ENCODE measurements around the gene DHX32. TPM values are rescaled to one million over a fixed set of nuclear protein-coding genes. Genes with fewer than 3 reads are reported as not detected.

DHX32 gene, protein sequence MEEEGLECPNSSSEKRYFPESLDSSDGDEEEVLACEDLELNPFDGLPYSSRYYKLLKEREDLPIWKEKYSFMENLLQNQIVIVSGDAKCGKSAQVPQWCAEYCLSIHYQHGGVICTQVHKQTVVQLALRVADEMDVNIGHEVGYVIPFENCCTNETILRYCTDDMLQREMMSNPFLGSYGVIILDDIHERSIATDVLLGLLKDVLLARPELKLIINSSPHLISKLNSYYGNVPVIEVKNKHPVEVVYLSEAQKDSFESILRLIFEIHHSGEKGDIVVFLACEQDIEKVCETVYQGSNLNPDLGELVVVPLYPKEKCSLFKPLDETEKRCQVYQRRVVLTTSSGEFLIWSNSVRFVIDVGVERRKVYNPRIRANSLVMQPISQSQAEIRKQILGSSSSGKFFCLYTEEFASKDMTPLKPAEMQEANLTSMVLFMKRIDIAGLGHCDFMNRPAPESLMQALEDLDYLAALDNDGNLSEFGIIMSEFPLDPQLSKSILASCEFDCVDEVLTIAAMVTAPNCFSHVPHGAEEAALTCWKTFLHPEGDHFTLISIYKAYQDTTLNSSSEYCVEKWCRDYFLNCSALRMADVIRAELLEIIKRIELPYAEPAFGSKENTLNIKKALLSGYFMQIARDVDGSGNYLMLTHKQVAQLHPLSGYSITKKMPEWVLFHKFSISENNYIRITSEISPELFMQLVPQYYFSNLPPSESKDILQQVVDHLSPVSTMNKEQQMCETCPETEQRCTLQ
- 10 to 100 TPM; 15.2 to 16.6 TPM for total RNA-seq

DNA sequence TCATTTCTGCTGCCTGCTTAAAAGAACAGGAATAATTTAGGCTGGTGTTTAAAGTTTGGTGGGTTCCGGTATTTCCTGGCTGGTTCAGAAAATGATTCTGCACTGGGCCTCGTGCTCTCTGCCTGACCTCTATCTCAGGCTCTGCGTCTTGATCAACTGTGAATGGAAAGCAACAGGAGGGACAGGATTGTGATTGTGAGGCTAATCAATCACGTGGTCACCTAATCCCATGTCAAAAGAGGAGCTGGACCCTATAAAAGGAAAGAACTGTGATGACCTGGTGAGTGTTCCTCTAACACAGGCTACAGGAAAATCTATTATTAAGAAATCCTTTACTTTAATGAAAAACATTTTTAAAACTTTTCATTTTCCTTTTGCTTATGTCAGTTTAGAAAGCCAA is at the start of gene DHX32:
TSS of gene DHX32 (minus strand) at position 101 of the 400 bp plus-strand sequence. CDS start 468 bp downstream, outside the sequence.

DNA sequence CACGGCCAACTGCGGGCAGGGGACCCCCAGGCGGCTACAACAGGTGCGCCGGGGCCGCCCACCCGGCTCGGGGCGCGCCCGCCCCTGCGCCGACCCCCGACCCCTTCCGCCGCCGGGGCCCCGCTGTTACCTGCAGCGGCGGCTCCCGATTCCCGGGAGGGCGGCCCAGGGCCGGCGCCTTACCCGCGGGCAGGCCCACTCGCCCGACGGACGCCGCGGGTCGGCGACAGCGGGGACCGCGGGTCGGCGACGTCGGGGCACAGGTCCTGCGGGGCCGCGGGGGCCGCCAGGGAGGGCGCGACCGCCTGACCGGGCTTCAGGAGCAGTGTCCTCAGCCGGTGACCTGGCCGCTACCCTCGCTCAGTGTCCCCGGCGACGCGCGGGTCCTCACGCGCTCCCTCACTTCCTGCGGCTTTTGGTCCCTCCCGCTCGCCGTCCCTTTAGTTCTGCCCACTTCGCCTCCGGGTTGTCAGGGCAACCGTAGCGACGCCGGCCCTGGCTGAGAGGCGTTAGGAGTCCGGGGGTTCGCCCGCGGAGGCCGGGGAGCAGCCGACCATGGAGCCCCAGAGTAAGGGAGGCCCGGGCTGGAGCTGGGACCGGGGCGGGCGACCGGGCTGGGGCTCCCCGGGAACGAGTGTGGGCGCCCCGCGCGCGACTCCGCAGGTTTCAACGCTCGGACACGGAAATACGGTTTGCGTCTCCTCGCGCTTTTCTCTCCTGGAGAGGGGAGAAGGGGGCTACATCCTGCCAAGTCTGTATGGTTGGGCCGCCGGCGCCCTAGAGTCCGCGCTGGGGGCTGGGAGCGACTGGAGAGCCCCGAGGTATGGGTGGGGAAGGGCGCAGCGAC is 15.2 kb upstream of the DHX32 start, which contains the start of gene FANK1:
TSS of gene FANK1 (plus strand) at position 477 of the 847 bp plus-strand sequence. CDS start at position 556, 79 bp downstream.

DNA sequence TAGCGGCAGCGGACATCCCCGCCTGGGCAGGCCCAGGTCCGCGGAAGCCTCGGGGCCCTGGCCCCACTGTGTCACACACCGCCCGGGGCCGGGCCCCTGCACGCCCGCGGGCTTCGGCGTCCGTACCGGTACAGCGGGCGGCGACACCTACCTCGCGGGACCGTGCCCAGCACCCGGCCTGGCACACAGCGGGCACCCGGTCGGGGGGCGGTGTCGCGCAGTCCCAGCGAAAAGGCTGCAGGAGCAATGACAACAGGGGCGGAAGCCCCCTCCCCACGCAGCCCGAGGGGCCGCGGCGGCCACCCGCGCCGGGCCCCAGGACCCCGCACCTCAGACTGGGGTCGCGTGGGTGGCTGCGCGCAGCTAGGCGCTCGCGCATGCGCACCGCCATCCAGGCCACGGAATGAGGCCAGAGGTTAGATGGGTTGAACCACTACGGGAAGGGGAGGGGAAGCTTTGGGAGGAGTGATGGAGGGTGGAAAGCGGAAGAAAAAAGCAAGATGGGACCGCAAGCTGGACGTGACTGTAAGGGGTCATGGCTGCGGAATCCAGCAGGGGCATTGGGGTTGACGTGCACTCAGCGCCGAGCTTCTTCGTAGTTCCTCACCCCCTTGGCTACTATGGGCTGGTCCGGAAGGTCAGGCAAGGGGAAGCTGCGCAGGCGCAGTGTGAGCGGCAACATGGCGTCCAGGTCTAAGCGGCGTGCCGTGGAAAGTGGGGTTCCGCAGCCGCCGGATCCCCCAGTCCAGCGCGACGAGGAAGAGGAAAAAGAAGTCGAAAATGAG is 58.0 kb downstream of the DHX32 start, which contains the start of the genes BCCIP and UROS:
TSS of gene BCCIP (plus strand) at position 669 of the 785 bp plus-strand sequence. CDS start at position 681, 12 bp downstream.
TSS of gene UROS (minus strand) at position 381 of the 785 bp plus-strand sequence. CDS start 6,759 bp downstream, outside the sequence.

Small RNA genes within 50 kb of the gene (microRNA-seq; reads per million reads assigned to microRNA genes)
- 0.63 reads per million for gene MIR4484 (ENCODE audit: borderline microRNAs expressed, borderline replicate concordance)

Other genes starting within 250 kb of the DHX32 start
- not detected for gene TEX36, start 198.1 kb downstream of the DHX32 start, total RNA-seq
- 10 to 100 TPM; 35.4 to 35.8 TPM for gene EDRF1, start 161.6 kb downstream of the DHX32 start, total RNA-seq
- gene MMP21, start 105.5 kb downstream of the DHX32 start, total RNA-seq = not detected
- 10 to 100 TPM; 38.1 to 42.5 TPM for gene UROS, start 58.0 kb downstream of the DHX32 start, total RNA-seq
- gene BCCIP, start 57.7 kb downstream of the DHX32 start, total RNA-seq = 10 to 100 TPM; 45.5 to 48.0 TPM
- gene FANK1, start 15.3 kb upstream of the DHX32 start, total RNA-seq = not detected